ENCODE results near the gene RAD51AP2.

GRCh38 chr2:17483496-17483895, 34.7 kb downstream of the RAD51AP2 start:
- no peak for TF ChIP-seq POLR2AphosphoS5 (IDR thresholded peaks at IDR 0.05)
- no peak for TF ChIP-seq CTCF (IDR thresholded peaks at IDR 0.05 in 8 of 11, conservative IDR thresholded peaks at IDR 0.05 in 3 of 11)
- TF ChIP-seq POLR2A (IDR thresholded peaks at IDR 0.05), result no peak
